CD4-positive, CD25-positive, alpha-beta regulatory T cell (primary cell): ENCODE data around the gene PPP1R15A. TPM values are rescaled to one million over a fixed set of nuclear protein-coding genes. Genes with fewer than 3 reads are reported as not detected.

Experiments
- ATAC-seq, 2 donors: fragments of 150-1000 bp; cut with Tn5 transposase; one replicate each; pipeline ENCODE4 v1.10.0; 2021; ENCODE audit warnings: low read depth in 2 of 2, moderate number of reproducible peaks in 2 of 2, moderate library complexity in 1 of 2
- DNase-seq, 3 donors: peaks; one replicate each; pipeline versions ENCODE4 v3.0.0 to v3.0.0-alpha.2; 2012 to 2022; ENCODE audit warnings: mixed read lengths in 1 of 3
- H3K27ac ChIP-seq: one replicate; pipeline ENCODE4 v1.7.0; 2013; ENCODE audit warnings: mild to moderate bottlenecking, low read length; ENCODE audit not compliant: insufficient read depth, poor library complexity, severe bottlenecking
- H3K27me3 ChIP-seq: one replicate; pipeline ENCODE4 v1.7.0; 2013; ENCODE audit warnings: low read length; ENCODE audit not compliant: control insufficient read depth, insufficient read depth
- H3K36me3 ChIP-seq: one replicate; pipeline ENCODE4 v1.7.0; 2013; ENCODE audit warnings: mild to moderate bottlenecking, low read length, moderate library complexity; ENCODE audit not compliant: control insufficient read depth, insufficient read depth
- H3K4me1 ChIP-seq: 2 replicates; pipeline ENCODE4 v1.7.0; 2013; ENCODE audit warnings: mild to moderate bottlenecking, low read length; ENCODE audit not compliant: insufficient read depth, control insufficient read depth, poor library complexity, severe bottlenecking
- H3K4me3 ChIP-seq: one replicate; pipeline ENCODE4 v1.7.0; 2013; ENCODE audit warnings: low read depth, mild to moderate bottlenecking, low read length, moderate library complexity
- H3K9me3 ChIP-seq, 2 experiments: 1 replicate in 1 of 2; 2 replicates in 1 of 2; pipeline ENCODE4 v1.7.0; 2013; ENCODE audit warnings: low read length in 2 of 2, mild to moderate bottlenecking in 1 of 2, moderate library complexity in 1 of 2; ENCODE audit not compliant: control insufficient read depth in 2 of 2
- H3K27ac Mint-ChIP-seq, 3 donors: one replicate each; pipeline ENCODE4 v1.8.0; 2020 to 2022; ENCODE audit warnings: mild to moderate bottlenecking in 3 of 3, mixed read lengths in 3 of 3, moderate library complexity in 2 of 3
- H3K27me3 Mint-ChIP-seq: one replicate; pipeline ENCODE4 v1.8.0; 2022; ENCODE audit warnings: mild to moderate bottlenecking, mixed read lengths
- H3K36me3 Mint-ChIP-seq: one replicate; pipeline ENCODE4 v1.8.0; 2020; ENCODE audit warnings: mixed read lengths
- H3K4me1 Mint-ChIP-seq, 4 donors: one replicate each; pipeline ENCODE4 v1.8.0; 2020 to 2022; ENCODE audit warnings: mixed read lengths in 4 of 4, mild to moderate bottlenecking in 1 of 4
- H3K4me3 Mint-ChIP-seq, 4 donors: one replicate each; pipeline ENCODE4 v1.8.0; 2020 to 2022; ENCODE audit warnings: mild to moderate bottlenecking in 4 of 4, mixed read lengths in 4 of 4, moderate library complexity in 3 of 4
- H3K9me3 Mint-ChIP-seq, 7 donors: one replicate each; pipeline ENCODE4 v1.8.0; 2020 to 2022; ENCODE audit warnings: mixed read lengths in 7 of 7, mild to moderate bottlenecking in 3 of 7, moderate library complexity in 2 of 7
- polyA plus RNA-seq, 4 donors: library from polyadenylated mRNA; unstranded; fragments of 300-500 nt; fragmentation: Illumina TruSeq; gene quantifications; one replicate each; pipeline ENCODE4 v1.2.3, GENCODE V29; 2021
- total RNA-seq: library from RNA; stranded (reverse); gene quantifications from one replicate; pipeline ENCODE4 v1.2.3, GENCODE V29; 2022

The PPP1R15A gene
- 840 TPM for total RNA-seq
- 10 to 100 TPM; 39.1 to 65.6 (median 52.4) TPM for polyA plus RNA-seq

DNA sequence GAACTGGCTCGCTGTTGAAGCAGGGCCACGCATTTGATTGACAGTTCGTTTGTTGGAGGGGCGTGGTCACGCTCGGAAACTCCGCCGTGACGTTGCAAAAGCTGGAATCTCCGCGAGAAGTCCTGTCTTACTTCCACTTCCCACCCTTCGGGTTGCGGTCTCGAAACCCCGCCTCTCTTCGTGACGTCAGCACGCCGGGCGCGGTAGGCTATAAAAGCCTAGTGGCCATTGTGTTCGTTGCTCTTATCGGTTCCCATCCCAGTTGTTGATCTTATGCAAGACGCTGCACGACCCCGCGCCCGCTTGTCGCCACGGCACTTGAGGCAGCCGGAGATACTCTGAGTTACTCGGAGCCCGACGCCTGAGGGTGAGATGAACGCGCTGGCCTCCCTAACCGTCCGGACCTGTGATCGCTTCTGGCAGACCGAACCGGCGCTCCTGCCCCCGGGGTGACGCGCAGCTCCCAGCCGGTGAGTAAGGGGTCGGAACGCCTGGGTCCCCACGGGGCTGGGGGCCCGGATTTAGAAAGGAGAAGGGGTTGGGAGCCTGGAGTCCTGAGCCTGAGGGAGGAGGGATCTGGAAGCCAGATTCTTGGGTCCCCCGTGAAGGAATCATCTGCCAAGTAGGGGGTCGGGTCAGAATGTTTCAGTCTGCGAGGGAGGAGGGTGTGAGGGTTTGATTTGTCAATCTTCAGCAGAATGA lies at the start of gene PPP1R15A:
TSS of gene PPP1R15A (plus strand) at position 240 of the 702 bp plus-strand sequence. CDS start 813 bp downstream, outside the sequence.
- peaks cover 26% of the 10 kb centered on the region for H3K36me3 ChIP-seq
- peaks cover 6 to 44% (median 34%) of the 10 kb centered on the region in 4 donors for H3K4me1 Mint-ChIP-seq
- peak; percentile 96 to 97 (median 97) for DNase-seq
- peaks cover 42% of the 10 kb centered on the region for H3K4me1 ChIP-seq
- H3K27me3 ChIP-seq = no peaks in the 10 kb centered on the region
- peak within 1 kb of the TSS; percentile 100 for H3K4me3 ChIP-seq
- peaks cover 28% of the 10 kb centered on the region for H3K27me3 Mint-ChIP-seq
- H3K27ac ChIP-seq = peak within 1 kb of the TSS; percentile 100
- peak; percentile 37 to 46 for ATAC-seq
- H3K27ac Mint-ChIP-seq = peak within 1 kb of the TSS; percentile 99 to 100 (median 100)
- H3K9me3 ChIP-seq = no peaks in the 10 kb centered on the region
- H3K9me3 Mint-ChIP-seq = peaks cover 0 to 2% (median 0%) of the 10 kb centered on the region in 7 donors
- H3K4me3 Mint-ChIP-seq = peak within 1 kb of the TSS; percentile 98 to 100 (median 99)
- peaks cover 26% of the 10 kb centered on the region for H3K36me3 Mint-ChIP-seq

DNA sequence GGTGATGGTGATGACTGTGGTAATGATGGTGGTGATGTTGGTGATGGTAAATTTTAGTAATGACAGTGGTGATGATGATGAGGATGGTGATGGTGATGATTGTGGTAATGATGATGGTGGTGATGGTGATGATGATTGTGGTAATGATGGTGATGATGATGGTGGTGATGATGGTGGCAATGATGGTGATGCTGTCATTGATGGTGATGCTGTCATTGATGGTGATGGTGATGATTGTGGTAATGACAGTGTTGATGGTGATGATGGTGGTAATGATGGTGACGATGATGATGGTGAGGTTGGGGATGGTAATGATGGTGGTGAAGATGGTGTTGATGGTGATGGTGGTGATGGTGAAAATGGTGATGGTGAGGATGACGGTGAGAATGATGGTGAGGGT lies 49.7 kb upstream of the PPP1R15A start:
- H3K4me3 ChIP-seq = no peak overlapping the region
- no peaks in the 10 kb centered on the region for H3K36me3 ChIP-seq
- Mint-ChIP-seq H3K9me3 (no peaks in the 10 kb centered on the region), H3K4me1 (no peaks in the 10 kb centered on the region), H3K27me3 (peaks cover 2% of the 10 kb centered on the region), H3K27ac (no peak overlapping the region), H3K4me3 (no peak overlapping the region), H3K36me3 (no peaks in the 10 kb centered on the region)
- DNase-seq (no peak), ATAC-seq (no peak)
- no peaks in the 10 kb centered on the region for H3K27me3 ChIP-seq
- no peaks in the 10 kb centered on the region for H3K4me1 ChIP-seq
- H3K9me3 ChIP-seq = no peaks in the 10 kb centered on the region
- H3K27ac ChIP-seq = no peak overlapping the region

DNA sequence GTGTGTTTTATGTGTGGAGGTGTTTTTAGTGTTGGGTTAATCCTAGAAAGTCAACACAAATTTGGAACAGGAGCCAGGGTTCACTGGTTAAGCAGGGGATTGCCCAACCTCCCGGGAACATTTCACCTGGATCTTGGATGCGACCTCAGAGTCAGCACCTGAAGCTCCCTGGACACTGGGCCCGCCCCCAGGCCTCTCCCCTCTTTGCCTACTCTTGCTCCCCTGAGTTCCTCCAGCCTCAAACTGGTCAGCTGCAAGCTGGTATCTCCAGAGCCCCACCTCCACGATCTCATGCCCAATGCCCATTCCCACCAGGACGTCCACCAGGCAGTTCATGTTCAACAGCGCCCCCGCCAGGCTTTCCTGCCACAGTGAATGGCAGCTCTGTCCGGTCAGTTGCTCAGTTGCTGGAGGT lies 45.6 kb upstream of the PPP1R15A start:
- H3K9me3 ChIP-seq = no peaks in the 10 kb centered on the region
- no peak overlapping the region for H3K4me3 Mint-ChIP-seq
- H3K9me3 Mint-ChIP-seq = no peaks in the 10 kb centered on the region
- no peak overlapping the region for H3K27ac ChIP-seq
- no peaks in the 10 kb centered on the region for H3K36me3 Mint-ChIP-seq
- DNase-seq (no peak), ATAC-seq (no peak)
- no peaks in the 10 kb centered on the region for H3K36me3 ChIP-seq
- H3K4me1 Mint-ChIP-seq = no peaks in the 10 kb centered on the region
- no peak overlapping the region for H3K4me3 ChIP-seq
- H3K27ac Mint-ChIP-seq = no peak overlapping the region
- H3K4me1 ChIP-seq = no peaks in the 10 kb centered on the region
- H3K27me3 ChIP-seq = no peaks in the 10 kb centered on the region
- peaks cover 15% of the 10 kb centered on the region for H3K27me3 Mint-ChIP-seq

DNA sequence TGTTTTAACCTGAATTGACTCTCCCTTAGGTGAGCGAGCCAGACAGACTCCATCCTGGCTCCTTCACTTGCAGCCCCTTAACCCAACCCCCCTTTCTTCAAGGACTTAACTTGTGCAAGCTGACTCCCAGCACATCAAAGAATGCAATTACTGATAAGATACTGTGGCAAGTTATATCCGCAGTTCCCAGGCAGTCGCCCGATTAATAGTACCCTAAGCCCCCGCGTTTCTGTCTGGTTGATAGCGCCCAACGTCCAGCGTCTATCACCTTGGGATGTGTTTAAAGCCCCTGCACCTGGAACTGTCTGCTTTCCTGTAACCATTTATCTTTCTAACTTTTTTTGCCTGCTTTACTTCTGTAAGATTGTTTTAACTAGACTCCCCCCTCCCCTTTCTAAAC lies 42.1 kb upstream of the PPP1R15A start:
- no peaks in the 10 kb centered on the region for H3K36me3 Mint-ChIP-seq
- H3K4me1 Mint-ChIP-seq = peaks cover 0 to 2% (median 0%) of the 10 kb centered on the region in 4 donors
- Histone ChIP-seq H3K36me3 (no peaks in the 10 kb centered on the region), H3K27ac (no peak overlapping the region), H3K4me3 (no peak overlapping the region), H3K4me1 (no peaks in the 10 kb centered on the region), H3K27me3 (no peaks in the 10 kb centered on the region), H3K9me3 (no peaks in the 10 kb centered on the region)
- no peak for ATAC-seq
- H3K27ac Mint-ChIP-seq = no peak overlapping the region
- H3K9me3 Mint-ChIP-seq = no peaks in the 10 kb centered on the region
- no peak overlapping the region for H3K4me3 Mint-ChIP-seq
- DNase-seq = no peak
- peaks cover 15% of the 10 kb centered on the region for H3K27me3 Mint-ChIP-seq

DNA sequence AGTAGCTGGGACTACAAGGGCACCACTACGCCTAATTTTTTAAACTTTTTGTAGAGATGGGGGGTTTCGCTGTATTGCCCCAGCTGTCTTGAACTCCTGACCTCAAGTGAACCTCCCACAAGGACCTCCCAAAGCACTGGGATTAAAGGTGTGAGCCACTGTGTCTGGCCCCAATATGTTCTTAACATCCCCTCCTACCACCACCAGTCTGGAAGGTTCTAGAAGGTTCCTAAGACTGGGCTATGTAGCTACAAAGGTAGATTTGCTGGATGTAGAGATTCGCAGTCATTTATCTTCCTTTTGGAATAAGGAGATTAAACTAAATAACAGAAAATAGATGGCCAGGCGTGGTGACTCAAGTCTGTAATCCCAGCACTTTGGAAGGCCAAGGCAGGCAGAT lies 41.3 kb upstream of the PPP1R15A start:
- ATAC-seq = no peak
- Mint-ChIP-seq H3K4me1 (peaks cover 0 to 8% (median 5%) of the 10 kb centered on the region in 4 donors), H3K4me3 (no peak overlapping the region), H3K27ac (no peak overlapping the region), H3K27me3 (peaks cover 20% of the 10 kb centered on the region), H3K9me3 (no peaks in the 10 kb centered on the region), H3K36me3 (no peaks in the 10 kb centered on the region)
- no peak for DNase-seq
- no peaks in the 10 kb centered on the region for H3K27me3 ChIP-seq
- H3K9me3 ChIP-seq = no peaks in the 10 kb centered on the region
- H3K27ac ChIP-seq = no peak overlapping the region
- no peak overlapping the region for H3K4me3 ChIP-seq
- peaks cover 8% of the 10 kb centered on the region for H3K4me1 ChIP-seq
- no peaks in the 10 kb centered on the region for H3K36me3 ChIP-seq

DNA sequence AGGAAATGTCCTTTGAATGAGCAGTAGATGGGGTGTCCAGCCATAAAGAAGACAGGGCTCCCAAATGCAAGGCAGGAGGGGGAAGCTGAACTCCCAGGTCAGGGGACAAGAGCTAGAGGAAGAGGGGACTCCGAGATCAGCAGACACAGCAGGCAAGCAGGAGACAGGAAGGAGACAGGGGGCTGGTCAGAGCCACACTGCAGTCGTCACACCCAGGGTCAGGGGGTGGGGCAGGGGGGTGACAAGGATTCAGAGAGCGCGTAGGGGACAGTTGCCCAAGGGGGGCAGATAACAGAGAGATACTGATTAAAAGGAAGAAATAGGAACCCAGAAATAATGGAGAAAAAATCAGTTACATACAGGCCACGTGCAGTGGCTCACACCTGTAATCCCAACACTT lies 39.2 kb upstream of the PPP1R15A start:
- no peaks in the 10 kb centered on the region for H3K36me3 Mint-ChIP-seq
- no peak for DNase-seq
- no peaks in the 10 kb centered on the region for H3K9me3 Mint-ChIP-seq
- peaks cover 0 to 22% (median 14%) of the 10 kb centered on the region in 4 donors for H3K4me1 Mint-ChIP-seq
- H3K9me3 ChIP-seq = no peaks in the 10 kb centered on the region
- no peaks in the 10 kb centered on the region for H3K27me3 ChIP-seq
- no peaks in the 10 kb centered on the region for H3K36me3 ChIP-seq
- no peak overlapping the region for H3K4me3 ChIP-seq
- no peak for ATAC-seq
- H3K27ac ChIP-seq = no peak overlapping the region
- H3K4me3 Mint-ChIP-seq = no peak overlapping the region
- peaks cover 22% of the 10 kb centered on the region for H3K4me1 ChIP-seq
- peaks cover 19% of the 10 kb centered on the region for H3K27me3 Mint-ChIP-seq
- no peak overlapping the region for H3K27ac Mint-ChIP-seq

DNA sequence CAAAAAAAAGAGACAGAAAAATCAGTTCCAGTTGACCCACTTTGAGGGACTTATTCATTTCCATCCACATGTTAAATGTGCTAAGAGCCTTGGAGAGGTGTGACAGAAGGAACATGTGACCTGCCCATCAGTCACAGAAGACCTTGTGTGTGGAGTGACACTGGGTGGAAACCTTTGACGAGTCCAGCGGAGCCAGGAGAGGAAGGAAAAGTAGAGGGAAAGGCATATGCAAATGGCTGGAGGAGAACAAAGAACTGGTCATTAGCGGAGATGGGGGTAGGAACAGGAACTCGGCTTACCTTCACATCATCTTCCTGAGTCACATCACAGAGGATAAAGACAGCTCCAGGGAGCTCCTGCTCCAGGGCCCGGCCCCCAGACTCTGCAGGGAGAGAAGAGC lies 38.2 kb upstream of the PPP1R15A start:
- DNase-seq = no peak
- peak overlapping the region in 2 of 3 donors; percentile 49 to 63 for H3K27ac Mint-ChIP-seq
- ATAC-seq = no peak

DNA sequence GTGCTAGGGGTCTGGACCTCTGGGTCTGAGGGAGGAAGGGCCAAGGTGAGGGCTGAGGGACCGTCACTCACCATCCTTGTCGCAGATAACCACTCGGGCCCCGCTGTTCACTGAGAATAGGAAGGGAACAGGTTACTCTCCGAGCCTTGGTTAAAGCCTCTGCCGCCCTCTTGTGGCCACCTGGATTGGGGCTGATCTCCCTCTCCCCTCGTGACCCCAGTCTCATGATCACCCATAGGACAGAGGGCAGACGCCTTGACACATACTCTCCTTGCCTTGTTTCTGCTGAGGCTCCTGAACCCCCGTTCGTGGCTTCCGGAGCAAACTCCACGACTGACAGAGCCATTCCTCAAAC lies 36.5 kb upstream of the PPP1R15A start:
- Histone ChIP-seq H3K4me1 (peaks cover 22% of the 10 kb centered on the region), H3K27ac (no peak overlapping the region), H3K9me3 (no peaks in the 10 kb centered on the region), H3K4me3 (peak overlapping the region; percentile 57), H3K27me3 (no peaks in the 10 kb centered on the region), H3K36me3 (no peaks in the 10 kb centered on the region)
- H3K4me3 Mint-ChIP-seq = peak overlapping the region; percentile 45 to 90 (median 70)
- peak overlapping the region; percentile 87 to 93 (median 87) for H3K27ac Mint-ChIP-seq
- peak; percentile 97 for ATAC-seq
- H3K9me3 Mint-ChIP-seq = no peaks in the 10 kb centered on the region
- peaks cover 0 to 22% (median 14%) of the 10 kb centered on the region in 4 donors for H3K4me1 Mint-ChIP-seq
- no peaks in the 10 kb centered on the region for H3K36me3 Mint-ChIP-seq
- H3K27me3 Mint-ChIP-seq = peaks cover 15% of the 10 kb centered on the region
- DNase-seq = peak; percentile 83 to 93 (median 90)

More for the DNA sequence above, 38.2 kb upstream of the PPP1R15A start:
- H3K36me3 Mint-ChIP-seq = no peaks in the 10 kb centered on the region
- Histone ChIP-seq H3K27me3 (no peaks in the 10 kb centered on the region), H3K27ac (no peak overlapping the region), H3K4me3 (no peak overlapping the region), H3K36me3 (no peaks in the 10 kb centered on the region), H3K4me1 (peaks cover 22% of the 10 kb centered on the region), H3K9me3 (no peaks in the 10 kb centered on the region)
- H3K9me3 Mint-ChIP-seq = no peaks in the 10 kb centered on the region
- H3K4me3 Mint-ChIP-seq = peak overlapping the region in 2 of 4 donors; percentile 7 to 66
- H3K4me1 Mint-ChIP-seq = peaks cover 0 to 22% (median 14%) of the 10 kb centered on the region in 4 donors
- H3K27me3 Mint-ChIP-seq = peaks cover 20% of the 10 kb centered on the region
